GM18517 (cell line): ENCODE data around the gene ARHGAP26.
"Not testable (repeated sequence)": the region's sequence is repeated elsewhere in the genome, so short reads cannot be mapped to it uniquely, and the experiment has no call there.

Source experiments
- ATAC-seq: cut with Tn5 transposase; IDR thresholded peaks from one replicate; pipeline ENCODE4 v1.9.1; 2021; ENCODE audit warnings: mild to moderate bottlenecking, moderate library complexity; ENCODE audit not compliant: unreplicated experiment

The ARHGAP26 gene

DNA sequence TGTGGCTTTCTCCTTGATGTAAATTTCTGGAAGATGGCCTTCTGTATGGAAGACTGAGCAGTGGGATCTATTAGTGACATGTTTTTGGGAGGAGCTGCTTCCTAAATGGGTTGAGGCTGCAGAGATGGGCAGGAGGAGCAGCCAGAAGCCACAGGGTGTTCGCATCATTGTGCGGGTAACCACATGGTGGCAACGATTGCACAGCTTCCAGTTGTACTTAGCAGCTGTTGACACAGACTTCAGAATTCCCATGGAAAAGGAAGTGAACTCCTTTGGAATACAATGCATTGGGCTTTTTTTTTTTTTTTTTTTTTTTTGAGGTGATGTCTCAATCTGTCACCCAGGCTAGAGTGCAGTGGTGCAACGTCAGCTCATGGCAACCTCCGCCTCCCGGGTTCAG lies 336.0 kb downstream of the ARHGAP26 start:
- no peak for ATAC-seq

DNA sequence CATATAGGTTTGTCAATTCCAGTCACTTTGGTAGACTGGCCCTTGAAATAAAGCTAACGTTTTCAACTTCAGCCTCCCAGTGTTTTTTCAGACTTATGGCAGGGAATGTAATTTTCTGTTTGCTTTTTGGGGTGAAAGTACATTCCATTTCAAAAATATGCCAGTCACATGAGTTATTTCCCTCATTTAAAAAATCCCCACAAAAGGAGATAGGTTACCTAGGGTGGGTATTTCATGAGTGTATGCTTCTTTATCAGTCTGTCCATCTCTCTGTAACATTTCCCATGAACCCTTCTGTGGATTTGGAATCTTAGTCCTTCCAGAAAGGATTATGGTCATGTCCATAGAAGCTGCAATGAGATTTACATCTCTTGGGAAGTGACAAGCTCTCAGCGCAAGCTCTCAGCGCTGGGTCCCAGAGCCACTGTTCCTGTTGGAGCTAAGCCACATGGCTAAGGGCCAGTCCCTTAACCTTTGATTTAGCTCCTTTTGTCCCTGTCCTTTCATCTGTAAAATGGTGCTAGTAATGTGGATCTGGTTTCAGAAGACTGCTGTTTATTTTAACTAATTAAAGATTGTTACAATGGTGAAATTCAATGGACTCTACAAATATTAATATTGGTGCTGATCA lies 338.4 kb downstream of the ARHGAP26 start:
- no peak for ATAC-seq

DNA sequence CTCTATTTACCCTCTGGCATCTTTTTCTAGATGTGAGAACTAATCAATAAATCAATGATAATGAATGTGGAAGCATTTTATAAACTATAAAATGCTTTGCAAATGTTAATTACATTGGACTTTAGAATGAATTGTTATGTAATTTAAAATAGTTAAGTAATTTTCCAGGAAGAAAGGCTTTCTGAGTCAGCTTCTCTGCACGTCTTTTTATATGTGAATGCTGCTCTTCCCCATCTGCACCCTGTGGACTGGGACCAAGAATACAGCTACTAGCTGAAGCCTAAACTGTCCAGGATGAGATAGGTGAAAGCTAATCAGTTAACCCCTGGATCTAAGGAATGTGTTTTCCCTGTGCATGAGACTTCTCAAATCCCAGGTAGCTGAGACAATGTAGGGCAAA lies 340.4 kb downstream of the ARHGAP26 start:
- no peak for ATAC-seq

DNA sequence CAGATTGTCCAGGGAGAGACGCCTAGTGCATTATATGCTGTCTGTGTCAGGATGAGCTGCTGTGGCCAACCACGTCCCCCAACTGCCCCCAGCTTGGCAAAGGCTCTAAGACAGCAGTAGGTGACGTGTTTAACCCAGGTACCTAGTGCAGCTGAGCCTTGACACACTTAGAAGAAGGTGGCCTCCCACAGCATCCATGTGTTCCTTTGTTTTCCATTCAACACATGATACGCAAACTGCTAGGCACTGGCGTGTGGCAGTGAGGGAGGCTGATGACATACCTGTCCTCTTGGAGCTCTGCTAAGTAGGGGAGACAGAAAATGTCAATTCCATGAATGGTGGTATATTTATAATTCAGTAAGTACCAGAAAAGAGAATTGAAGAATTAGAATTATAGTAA lies 341.6 kb downstream of the ARHGAP26 start:
- no peak for ATAC-seq

DNA sequence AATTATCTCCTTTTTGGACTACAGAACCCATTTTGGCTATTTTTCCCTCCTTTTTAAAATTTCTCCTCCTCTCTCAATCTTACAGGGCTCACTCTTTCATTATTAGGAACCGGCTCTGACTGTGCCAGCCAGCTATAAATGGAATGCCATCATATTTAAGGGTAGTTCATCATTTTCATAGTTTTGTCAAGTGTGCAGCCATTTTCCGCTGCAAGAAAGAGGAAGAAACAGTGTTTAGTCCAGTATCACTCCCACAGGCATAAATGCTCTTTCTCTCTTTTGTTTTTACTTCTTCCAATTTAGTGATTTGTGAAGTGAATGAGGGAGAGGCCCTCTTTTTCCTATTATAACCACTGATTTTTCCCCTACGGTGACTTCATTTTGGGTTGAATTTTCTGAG lies 343.3 kb downstream of the ARHGAP26 start:
- ATAC-seq, result no peak

DNA sequence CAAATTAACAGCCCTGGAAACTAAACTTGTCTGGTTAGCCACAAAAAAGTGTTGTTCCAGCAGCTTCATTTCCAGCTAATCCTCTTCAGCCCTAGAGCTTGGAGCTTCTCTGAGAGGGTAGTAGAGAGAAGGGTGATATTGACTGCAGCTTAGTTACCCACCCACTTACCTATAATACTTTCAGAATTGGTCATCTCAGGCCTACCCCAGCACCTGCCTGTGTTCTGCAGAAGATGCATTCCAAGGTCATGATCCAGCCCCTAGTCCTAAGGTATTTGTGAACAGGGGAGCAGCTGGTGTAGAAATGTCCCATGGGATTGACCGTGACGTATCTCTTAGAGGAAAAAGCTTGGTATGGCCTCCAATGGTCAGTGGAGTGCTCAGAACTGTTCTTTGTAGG lies 344.3 kb downstream of the ARHGAP26 start:
- no peak for ATAC-seq

DNA sequence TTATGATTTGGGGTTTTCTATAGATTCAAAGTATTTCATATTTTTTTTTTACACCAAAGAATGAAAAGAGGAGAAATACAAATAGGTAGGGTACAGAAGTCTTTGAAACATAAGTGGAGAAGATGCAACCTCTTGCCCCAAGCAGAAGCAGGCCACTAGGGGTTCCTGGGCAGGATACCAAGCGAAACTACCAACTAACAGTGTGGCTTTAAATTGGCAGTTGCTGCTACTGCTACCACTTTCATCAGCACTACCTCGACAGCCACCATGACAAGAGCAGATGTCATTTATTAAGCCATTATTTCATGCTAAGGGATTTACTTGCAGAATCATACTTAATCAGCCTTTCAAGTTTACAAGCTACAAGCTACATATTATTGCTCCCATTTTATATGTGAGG lies 345.2 kb downstream of the ARHGAP26 start:
- no peak for ATAC-seq

DNA sequence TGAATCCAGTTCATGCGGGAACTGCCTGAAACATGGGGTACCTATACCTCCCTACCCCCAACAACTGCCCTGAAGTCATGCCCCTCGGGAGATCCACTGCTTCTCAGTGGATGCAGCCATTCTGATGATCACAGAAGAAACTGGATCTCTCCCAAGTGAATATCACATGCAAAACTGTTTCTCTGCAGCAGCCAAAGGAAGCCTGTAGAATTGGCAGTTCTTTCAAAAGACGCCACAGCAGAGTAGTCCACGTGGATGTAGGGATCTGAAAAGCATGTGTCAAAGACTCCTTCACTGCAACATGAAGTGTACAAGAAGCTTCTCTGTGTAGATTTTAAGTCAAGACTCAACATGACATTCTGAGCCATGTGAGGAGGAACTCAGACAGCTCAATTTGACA lies 346.6 kb downstream of the ARHGAP26 start:
- ATAC-seq, result no peak

DNA sequence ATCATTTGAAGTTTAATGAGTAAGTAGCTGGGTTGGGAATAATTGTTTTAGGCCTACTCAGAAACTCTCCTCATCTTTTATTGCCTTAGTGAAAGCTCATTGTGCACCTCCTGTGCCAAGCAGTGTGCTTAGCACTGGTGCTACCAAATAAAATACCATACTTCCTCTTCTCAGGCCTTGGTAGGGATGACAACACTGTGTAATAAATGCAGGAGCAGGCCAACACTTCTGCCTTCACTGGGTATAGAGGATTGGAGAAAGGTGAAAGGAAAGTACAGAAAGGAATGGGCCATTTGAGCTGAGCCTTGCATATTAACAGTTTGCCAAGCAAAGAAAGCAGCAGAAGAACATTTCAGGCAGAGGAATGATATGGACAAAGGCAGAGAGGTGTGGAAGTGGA lies 347.6 kb downstream of the ARHGAP26 start:
- no peak for ATAC-seq

DNA sequence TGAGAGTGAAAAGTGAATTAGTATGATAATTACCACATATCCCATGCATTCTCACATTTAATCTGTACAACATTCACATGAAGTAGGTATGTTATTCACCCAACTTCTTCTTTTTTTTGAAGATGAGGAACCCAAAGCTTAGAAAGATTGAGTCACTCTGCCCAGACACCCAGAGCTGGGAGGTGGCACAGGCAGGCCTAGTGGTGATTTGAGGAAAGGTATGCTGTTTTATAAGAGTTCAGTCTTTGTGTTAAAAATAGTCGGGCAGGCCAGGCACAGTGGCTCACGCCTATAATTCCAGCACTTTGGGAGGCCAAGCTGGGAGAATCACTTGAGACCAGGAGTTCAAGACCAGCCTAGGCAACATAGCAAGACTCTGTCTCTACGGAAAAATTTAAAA lies 348.0 kb downstream of the ARHGAP26 start:
- ATAC-seq, result no peak

DNA sequence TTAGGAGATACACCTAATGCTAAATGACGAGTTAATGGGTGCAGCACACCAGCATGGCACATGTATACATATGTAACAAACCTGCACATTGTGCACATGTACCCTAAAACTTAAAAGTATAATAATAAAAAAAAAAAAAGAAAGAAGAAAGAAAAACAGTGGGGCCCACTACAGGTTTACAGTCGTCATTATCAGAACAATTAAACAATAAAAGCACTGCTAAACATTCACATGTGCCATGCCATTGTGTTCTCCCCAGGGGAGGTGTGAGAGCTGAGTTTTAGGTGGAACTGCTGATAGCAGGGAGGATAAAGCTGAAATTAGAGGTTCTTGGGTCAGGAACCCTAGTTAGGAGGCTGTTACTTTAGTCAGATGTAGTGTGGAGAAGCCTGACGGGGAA lies 348.6 kb downstream of the ARHGAP26 start:
- ATAC-seq, result not testable (repeated sequence)

DNA sequence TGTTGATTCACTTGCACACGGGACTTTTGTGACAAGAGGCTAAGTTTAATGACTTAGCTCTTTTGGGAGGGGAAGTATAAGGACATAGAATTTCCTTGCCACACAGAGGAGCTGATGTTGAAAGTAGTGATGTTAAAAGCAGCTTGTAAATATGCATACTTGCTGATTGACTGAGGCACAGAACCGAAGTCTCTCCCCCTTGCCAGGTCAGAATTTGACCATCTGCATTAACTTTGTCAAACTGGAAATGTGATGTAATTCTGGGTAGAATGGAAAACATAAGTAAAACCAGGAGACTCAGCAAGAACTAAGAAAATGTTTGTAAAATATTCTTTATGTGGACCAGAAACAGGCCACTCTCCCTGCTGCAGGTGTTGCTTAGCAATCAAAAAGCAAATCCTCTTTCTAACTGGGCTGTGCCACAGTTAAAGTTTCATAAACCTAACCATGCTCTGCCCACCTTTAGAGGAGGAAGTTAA lies 349.2 kb downstream of the ARHGAP26 start:
- peak; percentile 61 for ATAC-seq

DNA sequence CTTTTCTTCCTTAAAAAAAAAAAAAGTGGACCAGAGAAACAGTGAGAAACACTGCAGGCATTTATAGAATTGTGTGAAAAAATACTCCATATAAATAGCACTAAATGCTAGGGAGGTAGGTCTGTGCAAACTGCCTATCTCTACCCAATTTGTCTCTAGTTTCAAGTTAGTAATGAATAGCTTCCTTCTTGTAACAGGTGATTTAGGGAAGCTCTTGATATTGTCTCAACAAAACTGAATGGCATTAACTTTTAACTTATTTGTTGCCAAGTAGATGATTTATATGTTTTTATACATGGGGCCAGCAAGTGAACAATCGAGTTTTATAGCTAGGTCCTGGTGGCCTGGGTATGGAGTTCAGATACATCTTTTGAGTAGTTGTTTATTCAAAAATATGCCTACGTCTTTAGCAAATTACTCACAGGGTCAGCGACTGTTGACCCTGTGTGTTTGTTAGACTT lies 349.7 kb downstream of the ARHGAP26 start:
- ATAC-seq, result peak; percentile 30

DNA sequence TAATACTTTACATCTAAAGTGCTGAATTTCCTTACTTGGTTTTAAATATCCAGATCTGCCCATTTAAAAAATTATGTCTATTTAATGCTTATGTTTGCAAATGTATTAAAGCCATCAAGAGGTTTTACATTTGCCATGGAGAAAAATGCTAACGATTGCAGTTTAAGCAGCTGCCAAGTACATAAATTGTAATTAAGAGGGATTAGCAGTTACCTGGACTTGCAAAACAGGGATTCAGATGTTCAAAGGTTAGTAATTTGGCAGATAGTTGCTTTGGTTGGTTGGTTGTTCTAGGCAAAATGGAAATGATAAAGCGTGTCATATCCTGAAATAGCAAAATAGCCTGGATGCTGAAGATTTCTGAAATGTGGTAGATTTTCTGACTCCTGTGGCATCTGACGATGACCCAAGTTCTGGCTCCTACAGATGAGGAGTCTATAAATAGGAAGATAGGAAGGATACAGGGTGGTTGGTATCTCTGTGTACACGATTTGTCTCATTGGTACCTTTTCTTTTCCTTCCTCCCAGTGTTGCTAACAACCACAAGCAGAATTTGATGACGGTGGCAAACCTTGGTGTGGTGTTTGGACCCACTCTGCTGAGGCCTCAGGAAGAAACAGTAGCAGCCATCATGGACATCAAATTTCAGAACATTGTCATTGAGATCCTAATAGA lies 350.4 kb downstream of the ARHGAP26 start:
- no peak for ATAC-seq

DNA sequence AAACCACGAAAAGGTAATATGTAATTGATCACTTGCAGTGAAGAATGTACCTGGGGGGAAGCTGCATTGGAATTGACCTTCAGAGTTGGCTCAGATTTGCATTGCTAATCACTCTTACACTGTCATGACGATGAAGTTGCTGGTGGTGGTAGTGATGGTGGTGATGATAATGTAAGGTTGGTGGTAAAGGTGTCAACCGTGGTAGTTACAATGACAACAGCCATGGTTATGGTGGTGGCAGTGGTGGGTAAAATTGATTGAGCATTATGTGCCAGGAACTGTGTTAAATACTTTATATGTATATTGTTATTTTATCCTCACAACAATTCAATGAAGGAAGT lies 350.9 kb downstream of the ARHGAP26 start:
- no peak for ATAC-seq

DNA sequence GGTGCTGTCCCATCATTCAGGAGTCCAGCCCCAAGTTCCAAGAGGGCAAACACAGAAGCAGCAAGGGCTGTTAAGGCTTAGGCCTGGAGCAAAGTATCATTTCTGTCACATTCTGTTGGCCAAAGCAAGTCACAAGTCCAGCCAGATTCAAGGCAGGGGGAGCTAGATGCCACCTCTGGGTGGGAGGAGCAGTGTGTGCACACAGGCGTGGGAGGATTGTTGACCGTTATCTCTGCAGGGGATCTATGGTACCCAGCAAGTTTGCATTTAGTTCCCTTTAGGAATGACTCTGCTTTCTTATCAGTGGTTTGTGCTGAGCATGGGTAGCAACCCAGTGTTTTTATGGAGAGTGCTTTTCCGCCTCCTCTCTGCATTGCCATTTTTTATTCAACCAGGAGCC lies 354.4 kb downstream of the ARHGAP26 start:
- ATAC-seq, result no peak

DNA sequence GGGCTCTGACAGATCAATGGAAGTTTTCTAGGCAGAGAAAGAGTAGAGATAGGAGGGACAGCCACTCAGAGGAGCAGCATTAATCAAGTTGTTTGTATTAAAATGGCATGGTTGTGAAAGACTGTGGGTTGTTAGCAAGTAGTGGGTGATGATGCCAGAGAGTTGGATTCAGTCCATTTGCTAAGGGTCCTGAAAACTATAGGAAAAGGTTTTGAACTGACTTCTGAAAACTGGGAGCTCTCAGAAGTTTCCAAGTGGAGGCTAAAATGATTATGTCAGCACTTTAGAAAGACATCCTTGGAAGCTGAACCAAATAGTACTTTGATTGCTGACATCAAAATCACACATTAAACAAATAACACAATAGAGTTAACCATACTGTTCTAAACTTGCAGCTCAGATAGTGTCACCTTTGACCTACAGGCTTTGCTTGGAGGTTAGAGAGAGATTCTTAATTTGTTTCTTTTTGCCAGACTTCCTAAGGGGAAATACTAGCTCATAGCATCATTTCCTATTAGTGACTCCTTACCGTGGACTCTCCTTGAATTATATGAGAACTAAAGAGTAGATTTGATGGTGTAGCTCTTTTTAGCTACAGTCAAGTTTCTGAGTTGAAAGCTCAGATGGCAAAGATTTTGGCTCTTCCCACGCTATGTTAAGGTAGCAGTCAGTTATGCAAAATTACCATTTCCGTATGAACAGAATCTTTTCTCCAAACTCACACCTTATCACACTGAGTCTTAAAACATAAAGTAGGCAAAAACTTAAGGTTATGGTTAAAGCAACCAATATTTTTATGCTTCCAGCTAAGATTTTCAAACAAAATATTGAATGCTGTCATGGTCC lies 356.2 kb downstream of the ARHGAP26 start:
- ATAC-seq, result no peak

DNA sequence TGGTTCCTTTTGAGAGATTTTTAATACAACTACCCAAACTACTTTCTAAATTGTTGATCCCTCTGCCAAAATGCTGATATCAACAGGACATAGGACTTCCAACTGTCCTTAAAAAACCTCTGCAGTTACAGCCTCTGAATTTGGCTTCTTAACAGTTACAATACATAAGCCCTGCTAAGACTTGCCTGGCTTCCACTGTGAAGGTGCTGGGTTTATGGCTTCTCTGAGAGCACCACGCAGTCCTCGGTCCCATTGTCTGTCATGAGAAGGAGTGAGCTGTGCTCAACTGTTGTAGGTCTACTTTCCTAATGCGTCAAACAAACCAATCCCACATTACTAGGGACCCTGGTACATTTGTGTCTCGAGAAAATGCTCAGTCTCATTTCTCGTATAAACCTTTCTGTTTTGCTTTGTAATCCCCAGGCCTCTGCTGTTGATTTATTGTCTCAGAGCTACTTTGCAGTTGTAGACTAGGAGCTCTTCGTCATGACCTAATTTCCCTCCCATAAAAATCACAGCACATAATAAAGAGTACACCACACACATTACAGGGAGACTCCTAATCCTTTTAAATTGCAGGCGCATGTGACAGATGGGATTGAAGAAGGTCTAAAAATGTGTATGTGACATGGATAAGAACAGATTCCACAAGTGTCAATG lies 358.4 kb downstream of the ARHGAP26 start:
- ATAC-seq, result no peak

DNA sequence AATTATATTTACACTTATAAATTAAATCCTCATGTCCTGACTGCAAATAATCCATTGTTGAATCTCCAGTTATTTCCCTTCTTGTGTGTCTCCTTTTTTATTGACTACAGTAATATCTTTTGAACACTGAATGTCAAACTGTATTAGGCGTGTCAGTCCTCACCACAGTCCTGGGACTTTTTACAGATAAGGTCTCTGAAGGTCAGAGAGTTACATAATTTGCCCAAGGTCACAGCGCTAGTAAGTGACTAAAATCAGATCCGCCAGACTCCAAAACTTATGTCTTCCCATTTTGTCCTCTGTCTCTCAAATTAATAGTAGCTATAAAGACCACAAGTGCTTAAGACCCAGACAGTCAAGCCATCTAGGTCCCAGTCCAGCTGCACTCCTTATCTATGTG lies 359.0 kb downstream of the ARHGAP26 start:
- no peak for ATAC-seq

DNA sequence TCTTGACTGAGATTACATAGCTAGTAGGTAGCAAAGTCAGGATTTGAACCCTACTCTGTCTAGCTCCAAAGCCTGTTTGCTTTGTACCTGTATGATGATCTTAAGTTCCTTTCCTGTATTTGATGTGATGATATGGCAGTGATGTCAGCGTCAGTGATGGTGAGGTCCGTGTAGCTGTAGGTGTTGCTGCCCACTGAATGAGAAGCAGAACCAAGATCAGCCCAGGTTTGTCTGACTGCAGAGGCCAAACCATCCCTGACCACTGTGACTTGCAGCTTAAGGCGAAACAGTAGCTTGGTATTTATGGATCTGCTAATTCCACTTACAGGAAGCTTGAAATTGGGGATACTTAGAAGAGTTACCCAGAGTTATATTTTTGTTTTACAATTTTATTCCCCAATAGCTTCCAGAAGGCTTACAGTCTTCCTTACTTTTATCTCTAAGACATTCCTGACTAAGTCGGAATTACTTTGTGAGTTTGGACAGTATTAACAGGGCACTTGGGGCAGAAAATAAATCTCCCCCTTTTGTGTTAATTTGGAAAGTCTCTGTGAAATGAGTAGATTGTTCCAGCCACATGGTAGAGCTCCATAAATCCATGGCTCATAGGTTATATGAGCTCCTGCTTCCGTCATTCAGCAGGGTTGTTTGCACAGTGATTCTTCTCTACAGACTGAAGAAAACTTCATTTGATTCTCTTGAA lies 359.9 kb downstream of the ARHGAP26 start:
- ATAC-seq, result no peak
